Thoracic aorta (tissue), 2 donors: Measurements from ENCODE around the gene BCL2L1. TPM values are rescaled to one million over a fixed set of nuclear protein-coding genes. Genes with fewer than 3 reads are reported as not detected.

Experiments used
- ATAC-seq: fragments of 150-250 bp; one replicate; pipeline ENCODE4 v1.8.0; 2017; ENCODE audit warnings: low read depth; ENCODE audit not compliant: insufficient number of reproducible peaks, low FRiP score
- DNase-seq: peaks from one replicate; pipeline ENCODE4 v3.0.0-alpha.2; 2020; ENCODE audit warnings: low spot score
- H3K27ac ChIP-seq, 2 donors: fragments of 200-600 bp; sonication (generic); 1 replicate in 1 of 2; 2 replicates in 1 of 2; pipeline ENCODE4 v1.5.1; 2016; ENCODE audit warnings: mild to moderate bottlenecking in 2 of 2, moderate library complexity in 2 of 2
- H3K27me3 ChIP-seq: fragments of 200-600 bp; sonication (generic); replicated peaks from 2 replicates; pipeline ENCODE4 v1.6.0; 2016; ENCODE audit warnings: mild to moderate bottlenecking; ENCODE audit not compliant: insufficient read depth
- H3K36me3 ChIP-seq: fragments of 200-600 bp; sonication (generic); one replicate; pipeline ENCODE4 v1.5.1; 2016
- H3K4me1 ChIP-seq, 2 donors: fragments of 200-600 bp; sonication (generic); 1 replicate in 1 of 2; 2 replicates in 1 of 2; pipeline versions ENCODE4 v1.5.1 to v1.6.0; 2016; ENCODE audit warnings: low read depth in 2 of 2, mild to moderate bottlenecking in 1 of 2; ENCODE audit not compliant: control insufficient read depth in 1 of 2
- H3K4me3 ChIP-seq: fragments of 200-600 bp; sonication (generic); 2 replicates; pipeline ENCODE4 v1.5.1; 2016; ENCODE audit warnings: mild to moderate bottlenecking
- H3K9me3 ChIP-seq: fragments of 200-600 bp; sonication (generic); 2 replicates; pipeline ENCODE4 v1.5.1; 2016
- CTCF ChIP-seq: fragments of 200-600 bp; sonication (generic); IDR thresholded peaks from one replicate; pipeline ENCODE4 v1.5.1; 2019; ENCODE audit warnings: antibody characterized with exemption
- total RNA-seq, 2 donors: library from RNA; depleted of rRNA; stranded (reverse); fragments of >200 nt; gene quantifications; one replicate each; pipeline versions ENCODE4 v1.1.0 to v1.2.3, GENCODE V29; 2016

Gene BCL2L1
- total RNA-seq, 2 donors from 2014 or later, result 137 to 187 TPM

- Histone ChIP-seq H3K4me1 (peaks cover 67 to 81% of the 10 kb centered on the region in 2 donors), H3K4me3 (peak overlapping the region; percentile 93)
- no peak for ATAC-seq
Measured at GRCh38 chr20:31716351-31716750, 6.3 kb downstream of the BCL2L1 start.

GRCh38 chr20:31715766-31716165 is 6.9 kb downstream of the BCL2L1 start:
- no peaks in the 10 kb centered on the region for H3K27me3 ChIP-seq
- peak overlapping the region; percentile 93 for H3K4me3 ChIP-seq
- no peaks in the 10 kb centered on the region for H3K9me3 ChIP-seq
- no peak for TF ChIP-seq CTCF
- H3K36me3 ChIP-seq, result peaks cover 5% of the 10 kb centered on the region
- DNase-seq (no peak), ATAC-seq (no peak)
- peak overlapping the region; percentile 98 for H3K27ac ChIP-seq
- peaks cover 73 to 87% of the 10 kb centered on the region in 2 donors for H3K4me1 ChIP-seq

More at GRCh38 chr20:31716351-31716750, 6.3 kb downstream of the BCL2L1 start:
- Histone ChIP-seq H3K36me3 (peaks cover 5% of the 10 kb centered on the region), H3K27ac (peak overlapping the region; percentile 98), H3K27me3 (no peaks in the 10 kb centered on the region), H3K9me3 (no peaks in the 10 kb centered on the region)
- TF ChIP-seq CTCF, result no peak
- no peak for DNase-seq

GRCh38 chr20:31713312-31714273 is 9.1 kb downstream of the BCL2L1 start:
- H3K36me3 ChIP-seq, result peaks cover 12% of the 10 kb centered on the region

GRCh38 chr20:31712564-31713311 is 9.9 kb downstream of the BCL2L1 start:
- TF ChIP-seq CTCF, result no peak
- Histone ChIP-seq H3K9me3 (no peaks in the 10 kb centered on the region), H3K4me1 (peaks cover 79 to 98% of the 10 kb centered on the region in 2 donors), H3K36me3 (peaks cover 13% of the 10 kb centered on the region), H3K27me3 (no peaks in the 10 kb centered on the region), H3K4me3 (peak overlapping the region; percentile 65), H3K27ac (peak overlapping the region; percentile 98 to 99)
- peak; percentile 78 for ATAC-seq
- DNase-seq, result peak; percentile 82

More at GRCh38 chr20:31713312-31714273, 9.1 kb downstream of the BCL2L1 start:
- Histone ChIP-seq H3K4me1 (peaks cover 78 to 98% of the 10 kb centered on the region in 2 donors), H3K4me3 (peak overlapping the region; percentile 65), H3K27me3 (no peaks in the 10 kb centered on the region), H3K27ac (peak overlapping the region; percentile 98 to 99), H3K9me3 (no peaks in the 10 kb centered on the region)
- TF ChIP-seq CTCF, result no peak
- ATAC-seq, result peak; percentile 47
- DNase-seq, result peak; percentile 62

GRCh38 chr20:31712112-31712553 is 10.5 kb downstream of the BCL2L1 start:
- H3K27me3 ChIP-seq, result no peaks in the 10 kb centered on the region
- no peak for TF ChIP-seq CTCF
- peaks cover 16% of the 10 kb centered on the region for H3K36me3 ChIP-seq
- H3K27ac ChIP-seq, result peak overlapping the region; percentile 98 to 99
- peak overlapping the region; percentile 65 for H3K4me3 ChIP-seq
- H3K4me1 ChIP-seq, result peaks cover 74 to 93% of the 10 kb centered on the region in 2 donors
- DNase-seq (no peak), ATAC-seq (peak; percentile 29)
- H3K9me3 ChIP-seq, result no peaks in the 10 kb centered on the region
